Skeletal muscle satellite cell (primary cell): ENCODE results near the gene STH. TPM values are rescaled to one million over a fixed set of nuclear protein-coding genes. Genes with fewer than 3 reads are reported as not detected.
"Not testable (repeated sequence)": the region's sequence is repeated elsewhere in the genome, so short reads cannot be mapped to it uniquely, and the experiment has no call there.

Experiments used
- H3K27me3 ChIP-seq: 2 replicates; pipeline ENCODE4 v1.7.0; 2013; ENCODE audit warnings: low read length; ENCODE audit not compliant: control insufficient read depth, insufficient read depth
- H3K36me3 ChIP-seq: 2 replicates; pipeline ENCODE4 v1.7.0; 2013; ENCODE audit warnings: mild to moderate bottlenecking, control low read depth, low read length; ENCODE audit not compliant: insufficient read depth
- H3K4me1 ChIP-seq: 2 replicates; pipeline ENCODE4 v1.7.0; 2013; ENCODE audit warnings: low read length; ENCODE audit not compliant: control insufficient read depth, insufficient read depth
- H3K4me2 ChIP-seq: 2 replicates; pipeline ENCODE4 v1.7.0; 2013; ENCODE audit warnings: mild to moderate bottlenecking, low read length
- H3K4me3 ChIP-seq: 2 replicates; pipeline ENCODE4 v1.7.0; 2013; ENCODE audit warnings: low read length
- H3K9ac ChIP-seq: 2 replicates; pipeline ENCODE4 v1.7.0; 2013; ENCODE audit warnings: mild to moderate bottlenecking, low read depth, low read length, moderate library complexity
- H3K9me3 ChIP-seq: replicated peaks from 2 replicates; pipeline ENCODE4 v1.7.0; 2013; ENCODE audit warnings: mild to moderate bottlenecking, control low read depth, low read length
- total RNA-seq: library from RNA; depleted of rRNA; stranded (reverse); fragments of >200 nt; gene quantifications from 2 replicates; pipeline ENCODE4 v1.2.3, GENCODE V29; 2012; rRNA removed

STH gene, protein sequence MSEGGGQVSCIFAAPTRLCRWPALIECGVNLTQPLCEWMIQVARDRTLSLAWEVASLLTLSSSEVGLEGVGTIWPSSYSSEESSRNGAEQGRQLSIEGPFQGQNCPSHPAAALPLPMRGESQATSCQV
- not detected in 2 replicates for total RNA-seq

DNA sequence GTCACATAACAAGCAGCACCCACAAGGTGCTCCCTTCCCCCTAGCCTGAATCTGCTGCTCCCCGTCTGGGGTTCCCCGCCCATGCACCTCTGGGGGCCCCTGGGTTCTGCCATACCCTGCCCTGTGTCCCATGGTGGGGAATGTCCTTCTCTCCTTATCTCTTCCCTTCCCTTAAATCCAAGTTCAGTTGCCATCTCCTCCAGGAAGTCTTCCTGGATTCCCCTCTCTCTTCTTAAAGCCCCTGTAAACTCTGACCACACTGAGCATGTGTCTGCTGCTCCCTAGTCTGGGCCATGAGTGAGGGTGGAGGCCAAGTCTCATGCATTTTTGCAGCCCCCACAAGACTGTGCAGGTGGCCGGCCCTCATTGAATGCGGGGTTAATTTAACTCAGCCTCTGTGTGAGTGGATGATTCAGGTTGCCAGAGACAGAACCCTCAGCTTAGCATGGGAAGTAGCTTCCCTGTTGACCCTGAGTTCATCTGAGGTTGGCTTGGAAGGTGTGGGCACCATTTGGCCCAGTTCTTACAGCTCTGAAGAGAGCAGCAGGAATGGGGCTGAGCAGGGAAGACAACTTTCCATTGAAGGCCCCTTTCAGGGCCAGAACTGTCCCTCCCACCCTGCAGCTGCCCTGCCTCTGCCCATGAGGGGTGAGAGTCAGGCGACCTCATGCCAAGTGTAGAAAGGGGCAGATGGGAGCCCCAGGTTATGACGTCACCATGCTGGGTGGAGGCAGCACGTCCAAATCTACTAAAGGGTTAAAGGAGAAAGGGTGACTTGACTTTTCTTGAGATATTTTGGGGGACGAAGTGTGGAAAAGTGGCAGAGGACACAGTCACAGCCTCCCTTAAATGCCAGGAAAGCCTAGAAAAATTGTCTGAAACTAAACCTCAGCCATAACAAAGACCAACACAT is at the start of gene STH:
Gene STH (plus strand): TSS at position 264 of the 913 bp plus-strand sequence. CDS start 30 bp downstream, at position 294.
- H3K27me3 ChIP-seq = peaks cover 19% of the 10 kb centered on the region
- no peaks in the 10 kb centered on the region for H3K9me3 ChIP-seq
- no peak within 1 kb of the TSS for H3K4me3 ChIP-seq
- no peak within 1 kb of the TSS for H3K9ac ChIP-seq
- peaks cover 7% of the 10 kb centered on the region for H3K4me1 ChIP-seq
- H3K36me3 ChIP-seq = no peaks in the 10 kb centered on the region
- H3K4me2 ChIP-seq = no peak within 1 kb of the TSS

DNA sequence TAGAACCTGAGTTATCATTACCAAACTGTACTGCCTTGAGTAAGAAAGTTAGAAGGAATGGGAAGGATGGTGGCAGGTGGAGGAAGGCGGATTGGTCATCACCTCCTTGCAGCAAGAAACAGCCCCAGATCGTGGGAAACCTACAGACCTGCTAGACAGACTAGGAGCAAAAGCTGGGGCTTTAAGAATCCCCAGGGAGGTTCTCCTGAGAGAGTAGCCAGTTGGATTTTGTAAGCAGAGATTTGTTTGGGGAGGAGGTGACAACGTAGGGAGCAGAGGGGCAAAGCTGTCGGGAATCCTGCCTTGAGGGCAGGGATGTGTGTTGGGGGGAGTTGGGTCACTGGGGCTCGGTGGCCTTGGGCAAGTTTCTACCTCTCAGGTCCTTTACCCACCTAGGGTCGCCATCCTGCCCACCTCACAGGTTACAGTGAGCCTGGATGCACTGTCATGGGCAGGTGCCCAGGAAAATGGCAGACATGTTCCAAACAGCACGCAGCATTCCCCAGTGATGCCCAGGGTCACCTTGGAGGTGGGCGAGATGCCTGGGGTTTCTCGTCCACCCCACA is 49.2 kb upstream of the STH start:
- Histone ChIP-seq H3K9me3 (no peaks in the 10 kb centered on the region), H3K27me3 (peaks cover 60% of the 10 kb centered on the region), H3K4me1 (peaks cover 6% of the 10 kb centered on the region), H3K36me3 (no peaks in the 10 kb centered on the region), H3K4me3 (no peak overlapping the region), H3K4me2 (no peak overlapping the region), H3K9ac (no peak overlapping the region)

DNA sequence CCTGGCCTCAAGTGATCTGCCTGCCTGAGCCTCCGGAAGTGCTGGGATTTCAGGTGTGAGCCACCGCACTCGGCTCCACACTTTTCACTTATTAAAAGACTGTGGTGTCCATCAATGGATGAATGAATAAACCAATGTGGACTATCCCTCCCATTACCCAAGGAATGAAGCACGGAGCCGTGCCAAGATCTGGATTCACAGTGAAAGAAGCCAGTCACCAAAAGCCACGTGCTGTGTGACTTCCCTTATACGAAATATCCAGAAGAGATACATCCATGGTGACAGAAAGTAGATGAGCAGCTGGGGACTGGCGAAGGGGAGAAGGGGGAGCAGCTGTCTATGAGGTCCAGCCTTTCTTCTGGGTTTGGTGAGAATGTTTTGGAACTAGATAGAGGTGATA is 48.2 kb upstream of the STH start:
- H3K4me2 ChIP-seq = no peak overlapping the region
- peaks cover 57% of the 10 kb centered on the region for H3K27me3 ChIP-seq
- no peaks in the 10 kb centered on the region for H3K9me3 ChIP-seq
- no peaks in the 10 kb centered on the region for H3K36me3 ChIP-seq
- no peak overlapping the region for H3K9ac ChIP-seq
- H3K4me3 ChIP-seq = no peak overlapping the region
- H3K4me1 ChIP-seq = peaks cover 6% of the 10 kb centered on the region

DNA sequence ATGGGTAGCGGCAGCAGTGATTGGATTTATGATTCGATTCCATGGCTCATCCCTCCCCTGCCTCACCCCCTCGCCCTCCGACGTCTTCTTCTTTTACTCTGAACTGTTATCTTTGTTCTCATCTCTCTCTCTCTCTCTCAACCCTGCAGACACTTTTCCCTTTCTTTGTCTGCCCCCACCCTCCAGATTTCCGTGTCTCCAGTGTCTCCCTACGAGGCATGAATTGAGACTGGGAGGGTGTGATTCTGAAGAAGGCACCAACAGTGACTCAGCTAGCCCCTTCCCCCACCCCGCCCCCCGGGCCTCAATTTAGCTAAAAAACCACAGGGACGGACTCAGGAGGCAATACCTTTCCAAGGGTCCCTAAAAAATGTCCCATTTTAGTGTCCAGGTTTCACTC is 47.6 kb upstream of the STH start:
- Histone ChIP-seq H3K9ac (no peak overlapping the region), H3K4me1 (peaks cover 6% of the 10 kb centered on the region), H3K4me3 (no peak overlapping the region), H3K4me2 (no peak overlapping the region), H3K27me3 (peaks cover 53% of the 10 kb centered on the region), H3K36me3 (no peaks in the 10 kb centered on the region), H3K9me3 (no peaks in the 10 kb centered on the region)

DNA sequence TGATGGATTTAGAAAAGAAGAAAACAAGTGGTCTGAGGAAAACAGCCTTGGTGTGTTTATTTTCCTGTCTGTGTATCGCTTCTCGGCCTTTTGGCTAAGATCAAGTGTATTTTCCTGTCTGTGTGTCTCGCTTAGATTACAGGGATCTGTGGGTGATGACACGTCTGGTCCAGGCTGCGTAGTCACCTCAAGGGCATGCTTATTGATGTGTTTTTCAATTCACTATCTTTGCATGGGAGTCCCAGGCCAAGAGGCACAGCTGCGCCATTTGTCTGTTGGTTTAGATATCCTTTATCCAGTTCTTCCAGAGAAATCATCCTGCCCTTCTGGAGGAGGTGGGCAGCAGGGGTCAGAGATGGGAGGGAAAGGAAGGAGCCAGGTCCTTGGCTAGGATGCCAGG is 47.1 kb upstream of the STH start:
- H3K4me3 ChIP-seq = no peak overlapping the region
- no peaks in the 10 kb centered on the region for H3K36me3 ChIP-seq
- H3K9ac ChIP-seq = no peak overlapping the region
- H3K4me2 ChIP-seq = no peak overlapping the region
- peaks cover 49% of the 10 kb centered on the region for H3K27me3 ChIP-seq
- peaks cover 6% of the 10 kb centered on the region for H3K4me1 ChIP-seq
- no peaks in the 10 kb centered on the region for H3K9me3 ChIP-seq

DNA sequence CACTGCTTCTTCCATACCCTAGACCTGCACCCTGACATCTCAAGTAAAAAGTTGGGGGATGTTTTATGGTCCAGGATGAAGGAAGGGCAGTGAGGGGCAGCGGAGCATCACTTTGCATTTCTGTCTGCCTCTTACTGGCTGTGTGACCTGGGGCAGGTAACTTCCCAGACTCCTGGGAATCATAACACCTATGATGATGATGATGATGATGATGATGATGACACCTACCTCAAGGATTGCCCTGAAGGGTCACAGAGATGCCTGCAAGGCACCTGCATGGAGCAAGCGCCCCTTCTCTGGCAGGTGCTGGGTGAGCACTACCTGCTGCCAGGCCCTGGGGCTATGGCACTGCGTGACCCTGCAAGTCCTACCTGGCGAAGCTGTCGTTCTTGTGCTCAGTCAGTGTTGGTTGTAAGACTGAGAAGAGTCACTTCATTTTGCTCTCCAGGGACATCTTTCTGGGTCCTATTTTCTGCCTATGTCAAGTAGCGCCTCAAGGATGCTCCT is 46.2 kb upstream of the STH start:
- H3K4me3 ChIP-seq = no peak overlapping the region
- H3K4me1 ChIP-seq = peaks cover 6% of the 10 kb centered on the region
- H3K9me3 ChIP-seq = no peaks in the 10 kb centered on the region
- no peak overlapping the region for H3K4me2 ChIP-seq
- H3K9ac ChIP-seq = no peak overlapping the region
- peaks cover 52% of the 10 kb centered on the region for H3K27me3 ChIP-seq
- H3K36me3 ChIP-seq = no peaks in the 10 kb centered on the region

DNA sequence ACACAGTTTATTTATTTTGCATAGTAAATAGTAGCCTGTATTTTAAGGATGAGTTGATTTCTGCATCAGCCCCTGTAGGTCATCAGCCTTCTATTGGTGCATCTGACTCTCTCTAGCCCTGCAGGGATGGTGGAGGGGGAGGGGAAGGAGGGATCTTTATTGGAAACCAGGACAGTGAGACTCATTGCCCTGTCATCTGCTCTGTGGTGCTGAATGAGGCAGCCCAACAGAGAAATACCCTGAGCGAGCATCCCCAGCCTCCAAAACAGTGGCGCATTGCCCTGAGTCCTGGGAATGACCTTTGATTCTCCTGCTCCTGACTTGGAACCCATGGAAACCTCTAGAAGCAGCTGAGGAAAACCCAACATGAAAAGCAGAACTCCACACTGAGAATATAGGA is 45.5 kb upstream of the STH start:
- H3K36me3 ChIP-seq = no peaks in the 10 kb centered on the region
- peaks cover 3% of the 10 kb centered on the region for H3K4me1 ChIP-seq
- H3K27me3 ChIP-seq = peaks cover 55% of the 10 kb centered on the region
- no peaks in the 10 kb centered on the region for H3K9me3 ChIP-seq
- no peak overlapping the region for H3K4me3 ChIP-seq
- H3K9ac ChIP-seq = no peak overlapping the region
- no peak overlapping the region for H3K4me2 ChIP-seq

DNA sequence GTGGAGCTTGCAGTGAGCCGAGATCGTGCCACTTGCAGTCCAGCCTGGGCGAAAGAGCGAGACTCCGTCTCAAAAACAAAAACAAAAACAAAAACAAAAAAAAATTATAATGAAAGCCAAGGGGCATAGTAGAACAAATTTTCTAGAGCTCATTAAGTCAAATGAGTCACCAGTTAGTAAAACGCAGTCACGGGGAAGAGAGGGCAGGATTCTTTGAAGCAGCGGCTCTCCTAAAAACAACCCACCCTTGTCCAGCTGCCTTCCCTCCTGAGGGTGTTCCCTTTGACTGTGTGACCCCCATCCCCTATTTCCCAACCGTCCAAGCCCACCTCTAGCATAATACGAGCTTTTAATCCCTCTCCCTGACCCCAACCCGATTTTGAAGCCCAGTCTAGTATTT is 44.1 kb upstream of the STH start:
- Histone ChIP-seq H3K27me3 (peaks cover 55% of the 10 kb centered on the region), H3K36me3 (no peaks in the 10 kb centered on the region), H3K4me2 (no peak overlapping the region), H3K4me3 (no peak overlapping the region), H3K9ac (no peak overlapping the region), H3K9me3 (no peaks in the 10 kb centered on the region), H3K4me1 (no peaks in the 10 kb centered on the region)

DNA sequence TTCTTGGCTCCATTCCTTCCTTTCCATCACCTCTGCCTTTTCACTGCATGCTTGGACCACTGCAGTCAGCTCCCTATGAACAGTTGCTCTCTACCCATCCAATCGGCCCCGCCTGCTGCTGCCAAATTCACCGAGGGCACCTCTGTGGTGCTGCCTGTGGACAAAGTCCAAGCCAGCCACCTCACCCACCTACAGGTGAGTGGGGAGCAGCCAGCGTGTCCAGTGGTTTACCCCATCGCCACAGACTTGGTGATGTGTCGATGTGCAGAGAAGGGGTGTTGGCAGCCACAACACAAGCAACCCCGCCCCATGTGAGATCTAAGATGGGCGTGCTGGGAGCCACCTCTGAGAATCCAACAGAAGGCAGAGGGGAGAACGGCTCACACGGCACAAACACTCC is 43.7 kb upstream of the STH start:
- no peaks in the 10 kb centered on the region for H3K36me3 ChIP-seq
- no peak overlapping the region for H3K4me3 ChIP-seq
- no peak overlapping the region for H3K9ac ChIP-seq
- H3K4me2 ChIP-seq = no peak overlapping the region
- no peaks in the 10 kb centered on the region for H3K9me3 ChIP-seq
- H3K4me1 ChIP-seq = no peaks in the 10 kb centered on the region
- H3K27me3 ChIP-seq = peaks cover 55% of the 10 kb centered on the region

DNA sequence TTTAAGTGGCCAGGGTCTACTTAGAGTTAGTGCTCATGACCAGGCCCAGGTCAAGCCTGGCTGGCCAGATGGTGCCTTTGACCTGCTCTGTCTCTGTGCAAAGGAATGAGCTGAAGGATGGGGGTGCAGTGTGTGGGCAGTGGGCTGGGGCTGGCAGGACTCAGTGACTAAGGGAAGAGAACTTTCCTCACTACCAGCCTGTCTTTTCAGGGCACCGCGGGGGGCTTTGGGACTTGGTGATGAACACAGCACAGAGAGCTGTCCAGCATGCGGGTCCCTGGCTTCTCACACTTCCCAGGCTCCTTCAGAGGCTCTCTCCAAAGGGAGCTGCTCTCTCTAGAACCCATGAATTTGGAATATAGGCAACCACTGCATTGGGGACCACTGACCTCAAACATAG is 43.0 kb upstream of the STH start:
- peaks cover 49% of the 10 kb centered on the region for H3K27me3 ChIP-seq
- H3K36me3 ChIP-seq = no peaks in the 10 kb centered on the region
- H3K4me1 ChIP-seq = no peaks in the 10 kb centered on the region
- H3K9me3 ChIP-seq = no peaks in the 10 kb centered on the region
- no peak overlapping the region for H3K4me3 ChIP-seq
- no peak overlapping the region for H3K9ac ChIP-seq
- H3K4me2 ChIP-seq = no peak overlapping the region

DNA sequence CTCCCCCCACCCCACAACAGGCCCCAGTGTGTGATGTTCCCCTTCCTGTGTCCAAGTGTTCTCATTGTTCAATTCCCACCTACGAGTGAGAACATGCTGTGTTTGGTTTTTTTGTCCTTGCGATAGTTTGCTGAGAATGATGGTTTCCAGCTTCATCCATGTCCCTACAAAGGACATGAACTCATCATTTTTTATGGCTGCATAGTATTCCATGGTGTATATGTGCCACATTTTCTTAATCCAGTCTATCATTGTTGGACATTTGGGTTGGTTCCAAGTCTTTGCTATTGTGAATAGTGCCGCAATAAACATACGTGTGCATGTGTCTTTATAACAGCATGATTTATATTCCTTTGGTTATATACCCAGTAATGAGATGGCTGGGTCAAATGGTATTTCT is 42.3 kb upstream of the STH start:
- not testable (repeated sequence) for H3K9me3 ChIP-seq, H3K4me1 ChIP-seq, H3K4me3 ChIP-seq, H3K9ac ChIP-seq, H3K36me3 ChIP-seq, H3K4me2 ChIP-seq
- H3K27me3 ChIP-seq = peaks cover 44% of the 10 kb centered on the region
